Measurements from ENCODE around the gene DCAF17.
"Not testable (repeated sequence)": the region's sequence is repeated elsewhere in the genome, so short reads cannot be mapped to it uniquely, and the experiment has no call there.

DCAF17 gene

DNA sequence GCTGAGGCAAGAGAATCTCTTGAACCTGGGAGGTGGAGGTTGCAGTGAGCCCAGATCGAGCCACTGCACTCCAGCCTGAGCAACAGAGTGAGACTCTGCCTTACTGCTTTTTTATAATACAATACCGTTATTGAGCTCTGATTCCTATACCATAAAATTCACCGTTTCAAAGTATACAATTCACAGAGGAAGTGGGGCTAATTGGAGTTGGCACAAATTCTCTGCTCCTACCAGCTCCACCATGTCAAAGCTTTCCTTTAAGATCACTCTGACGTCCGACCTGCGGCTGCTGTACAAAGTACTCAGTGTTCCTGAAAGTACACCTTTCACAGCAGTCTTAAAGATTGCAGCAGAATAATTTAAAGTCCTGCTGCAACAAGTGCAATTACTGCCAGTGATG is 58.6 kb downstream of the DCAF17 start:
- no peak for DNase-seq (ENCODE audit: low read depth)
- H3K4me3 ChIP-seq (ENCODE audit: low read depth, low read length) = no peak overlapping the region

DNA sequence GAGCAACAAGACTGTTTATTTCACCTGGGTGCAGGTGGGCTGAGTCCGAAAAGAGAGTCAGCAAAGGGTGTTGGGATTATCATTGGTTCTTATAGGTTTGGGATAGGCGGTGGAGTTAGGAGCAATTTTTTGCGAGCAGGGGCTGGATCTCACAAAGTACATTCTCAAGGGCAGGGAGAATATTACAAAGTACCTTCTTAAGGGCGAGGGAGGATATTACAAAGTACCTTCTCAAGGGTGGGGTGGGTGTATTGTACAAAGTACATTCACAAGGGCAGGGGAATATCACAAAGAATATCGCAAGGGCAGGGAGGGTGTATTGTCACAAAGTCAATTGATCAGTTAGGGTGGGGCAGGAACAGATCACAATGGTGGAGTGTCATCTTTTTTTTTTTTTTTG is 63.6 kb downstream of the DCAF17 start:
- not testable (repeated sequence) for H3K4me3 ChIP-seq (ENCODE audit: low read depth, low read length); DNase-seq (ENCODE audit: low read depth)

DNA sequence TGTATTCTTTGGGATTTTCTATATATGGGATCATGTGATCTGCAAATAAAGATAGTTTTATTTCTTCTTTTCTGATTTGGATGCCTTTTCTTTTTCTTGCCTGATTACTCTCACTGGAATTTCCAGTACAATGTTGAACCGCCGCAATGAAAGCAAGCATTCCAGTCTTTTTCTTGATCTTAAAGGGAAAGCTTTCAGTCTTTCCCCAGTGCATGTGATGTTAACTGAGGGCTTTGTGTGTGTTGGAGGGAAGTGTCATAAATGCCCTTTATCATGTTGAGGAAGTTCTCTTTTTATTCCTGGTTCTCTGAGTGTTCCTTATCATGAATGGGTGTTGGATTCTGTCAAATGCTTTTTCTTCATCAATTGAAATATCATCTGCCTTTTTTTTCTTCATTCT is 71.3 kb downstream of the DCAF17 start:
- no peak overlapping the region for H3K4me3 ChIP-seq (ENCODE audit: low read depth, low read length)
- no peak for DNase-seq (ENCODE audit: low read depth)

- DNase-seq (ENCODE audit: low read depth) = no peak
- no peak overlapping the region for H3K4me3 ChIP-seq (ENCODE audit: low read depth, low read length)
Measured at GRCh38 chr2:171509945-171510731, 76.1 kb downstream of the DCAF17 start.

DNA sequence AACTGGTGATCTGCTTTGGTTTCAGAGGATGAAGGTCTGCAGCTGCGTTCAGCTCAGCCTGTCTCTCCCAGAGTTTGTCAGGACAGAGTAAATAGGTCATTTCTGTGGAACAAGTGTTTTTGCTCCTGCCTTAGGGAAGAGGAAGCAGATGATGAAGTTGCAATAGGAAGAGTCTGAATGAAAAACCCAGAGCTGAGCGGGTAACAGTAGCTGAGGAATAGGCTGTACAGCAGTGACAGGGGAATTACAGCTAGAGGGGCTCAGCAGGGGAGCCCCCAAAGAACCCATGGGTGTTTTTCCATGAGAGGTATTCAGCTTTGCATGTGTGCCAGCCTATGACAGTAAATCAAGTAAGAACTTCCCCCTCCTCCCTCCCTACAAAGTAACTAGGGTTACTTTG is 78.0 kb downstream of the DCAF17 start:
- DNase-seq (ENCODE audit: low read depth) = no peak
- H3K4me3 ChIP-seq (ENCODE audit: low read depth, low read length) = no peak overlapping the region

GRCh38 chr2:171512683-171513195 is 78.7 kb downstream of the DCAF17 start:
- H3K4me3 ChIP-seq (ENCODE audit: low read depth, low read length) = no peak overlapping the region
- no peak for DNase-seq (ENCODE audit: low read depth)

- DNase-seq (ENCODE audit: low read depth) = no peak
Measured at GRCh38 chr2:171513719-171514160, 79.7 kb downstream of the DCAF17 start.

GRCh38 chr2:171514908-171515582 is 81.0 kb downstream of the DCAF17 start:
- H3K4me3 ChIP-seq (ENCODE audit: low read depth, low read length) = no peak overlapping the region
- DNase-seq (ENCODE audit: low read depth) = no peak

More at GRCh38 chr2:171513719-171514160, 79.7 kb downstream of the DCAF17 start:
- H3K4me3 ChIP-seq (ENCODE audit: low read depth, low read length) = no peak overlapping the region

DNA sequence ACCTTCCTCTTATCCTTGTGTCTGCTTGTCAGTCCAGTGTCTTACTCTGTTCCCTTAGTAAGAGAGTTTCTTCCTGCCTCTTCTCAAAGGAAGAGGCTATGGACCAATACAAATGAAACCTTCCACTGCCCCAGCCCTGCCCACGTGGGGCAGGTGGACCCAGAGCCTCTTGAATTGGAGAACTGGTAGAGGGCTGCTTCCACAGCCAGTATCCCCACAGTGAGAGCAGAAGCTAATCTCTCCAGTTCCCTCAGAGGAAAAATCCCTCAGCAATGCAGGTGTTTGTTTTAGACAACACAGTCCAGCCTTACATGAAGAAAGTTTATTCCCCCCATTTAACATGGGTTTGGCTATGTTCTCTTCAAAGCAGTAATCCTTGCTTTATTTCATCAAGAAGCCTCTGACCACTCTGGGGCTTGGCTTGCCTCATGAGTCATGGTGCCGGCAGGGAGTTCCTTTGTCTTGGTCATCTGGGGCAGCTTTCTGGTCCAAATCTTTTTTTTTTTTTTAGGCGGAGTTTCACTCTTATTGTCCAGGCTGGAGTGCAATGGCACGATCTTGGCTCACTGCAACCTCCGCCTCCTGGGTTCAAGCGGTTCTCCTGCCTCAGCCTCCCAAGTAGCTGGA is 81.8 kb downstream of the DCAF17 start:
- no peak for DNase-seq (ENCODE audit: low read depth)
- H3K4me3 ChIP-seq (ENCODE audit: low read depth, low read length) = no peak overlapping the region

GRCh38 chr2:171516793-171517192 is 82.8 kb downstream of the DCAF17 start:
- no peak overlapping the region for H3K4me3 ChIP-seq (ENCODE audit: low read depth, low read length)
- no peak for DNase-seq (ENCODE audit: low read depth)

- no peak overlapping the region for H3K4me3 ChIP-seq (ENCODE audit: low read depth, low read length)
- no peak for DNase-seq (ENCODE audit: low read depth)
Measured at GRCh38 chr2:171520471-171520870, 86.4 kb downstream of the DCAF17 start.

- peak overlapping the region; percentile 81 for H3K4me3 ChIP-seq (ENCODE audit: low read depth, low read length)
- no peak for DNase-seq (ENCODE audit: low read depth)
Measured at GRCh38 chr2:171521361-171522051, 87.5 kb downstream of the DCAF17 start.

GRCh38 chr2:171522052-171522787 is 88.2 kb downstream of the DCAF17 start, which contains the start of gene CYBRD1:
TSS of gene CYBRD1 (plus strand) at chr2:171522474. CDS start at chr2:171522546, 72 bp downstream.
- DNase-seq (ENCODE audit: low read depth) = peak; percentile 66
- H3K4me3 ChIP-seq (ENCODE audit: low read depth, low read length) = peak within 1 kb of the TSS; percentile 81

GRCh38 chr2:171522788-171523087 is 88.7 kb downstream of the DCAF17 start:
- DNase-seq (ENCODE audit: low read depth) = no peak
- peak overlapping the region; percentile 81 for H3K4me3 ChIP-seq (ENCODE audit: low read depth, low read length)

DNA sequence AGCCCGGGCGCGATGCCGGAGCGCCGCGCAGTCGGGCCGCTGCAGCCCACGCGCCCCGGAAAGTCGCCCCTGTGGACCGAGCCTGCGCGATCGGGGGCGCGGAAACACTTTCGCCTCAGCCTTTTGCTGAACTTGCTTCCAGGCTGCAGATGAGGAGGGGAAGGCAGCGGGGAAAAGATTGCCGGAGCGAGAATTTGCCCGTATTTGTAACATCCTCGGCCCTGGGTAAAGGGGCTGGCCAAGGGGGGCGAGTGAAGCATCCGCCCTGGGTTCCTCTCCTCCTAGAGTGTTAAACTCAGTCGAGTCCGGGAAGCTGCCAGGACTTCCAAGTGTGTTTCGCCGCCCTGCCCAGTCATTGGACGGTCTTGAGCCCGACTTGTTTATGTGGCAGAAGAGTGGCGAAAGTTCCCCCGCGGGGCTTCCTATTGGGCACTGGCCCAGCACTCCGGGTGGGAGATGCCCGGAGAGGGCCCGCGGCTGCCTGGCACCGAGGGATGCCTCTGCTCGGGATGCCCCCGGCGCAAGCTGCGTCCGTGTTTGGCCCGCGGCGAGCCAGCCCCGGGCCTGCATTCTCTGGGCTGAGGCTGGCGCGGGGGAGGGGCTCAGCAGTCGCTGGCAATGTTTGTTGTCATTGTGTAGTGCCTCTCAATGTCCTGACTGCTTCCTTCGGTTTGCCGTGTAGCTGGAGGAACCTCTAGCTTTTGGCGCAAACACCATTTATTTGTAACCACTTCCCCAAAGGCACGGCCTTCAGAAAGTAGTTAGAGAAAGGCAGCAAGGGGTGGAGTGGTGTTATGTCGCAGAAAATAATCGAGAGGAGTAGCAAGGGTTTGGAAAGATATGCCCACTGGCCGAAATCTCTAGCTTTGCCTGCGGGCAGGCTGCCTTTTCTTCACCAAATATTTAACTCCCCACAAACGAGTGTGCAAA is 89.3 kb downstream of the DCAF17 start:
- peak; percentile 41 for DNase-seq (ENCODE audit: low read depth)
- H3K4me3 ChIP-seq (ENCODE audit: low read depth, low read length) = peak overlapping the region; percentile 81

- DNase-seq (ENCODE audit: low read depth) = no peak
Measured at GRCh38 chr2:171524018-171524401, 90.0 kb downstream of the DCAF17 start.

GRCh38 chr2:171529914-171530313 is 95.9 kb downstream of the DCAF17 start:
- no peak for DNase-seq (ENCODE audit: low read depth)
- H3K4me3 ChIP-seq (ENCODE audit: low read depth, low read length) = no peak overlapping the region

More at GRCh38 chr2:171524018-171524401, 90.0 kb downstream of the DCAF17 start:
- H3K4me3 ChIP-seq (ENCODE audit: low read depth, low read length) = peak overlapping the region; percentile 81

DNA sequence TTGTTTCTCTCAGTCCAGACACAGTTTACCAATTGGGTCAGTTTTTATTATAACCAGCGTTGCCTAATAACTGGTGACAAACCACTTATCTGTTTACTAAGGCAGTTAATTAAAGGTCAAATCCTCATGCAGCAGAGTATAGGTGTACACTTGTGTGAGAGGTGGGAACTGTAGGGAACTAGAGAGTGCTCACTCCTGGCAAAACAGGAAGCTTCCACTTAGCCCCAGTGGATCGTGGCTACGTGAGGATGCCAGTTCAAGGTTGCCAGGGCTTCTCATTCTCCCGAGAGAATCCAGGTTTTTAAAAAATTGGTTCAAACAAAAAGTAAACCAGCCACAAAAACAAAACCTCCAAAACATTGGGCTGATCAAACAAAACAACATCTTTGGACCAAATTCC is 96.4 kb downstream of the DCAF17 start:
- H3K4me3 ChIP-seq (ENCODE audit: low read depth, low read length) = no peak overlapping the region
- no peak for DNase-seq (ENCODE audit: low read depth)

Data from skeletal muscle cell (primary cell).